HG02759 (cell line): ENCODE measurements around the gene PLXNB2.

ENCODE experiments used
- ATAC-seq: cut with Tn5 transposase; IDR thresholded peaks from one replicate; pipeline ENCODE4 v1.9.1; 2021; ENCODE audit warnings: mild to moderate bottlenecking, moderate library complexity; ENCODE audit not compliant: unreplicated experiment

Gene PLXNB2

DNA sequence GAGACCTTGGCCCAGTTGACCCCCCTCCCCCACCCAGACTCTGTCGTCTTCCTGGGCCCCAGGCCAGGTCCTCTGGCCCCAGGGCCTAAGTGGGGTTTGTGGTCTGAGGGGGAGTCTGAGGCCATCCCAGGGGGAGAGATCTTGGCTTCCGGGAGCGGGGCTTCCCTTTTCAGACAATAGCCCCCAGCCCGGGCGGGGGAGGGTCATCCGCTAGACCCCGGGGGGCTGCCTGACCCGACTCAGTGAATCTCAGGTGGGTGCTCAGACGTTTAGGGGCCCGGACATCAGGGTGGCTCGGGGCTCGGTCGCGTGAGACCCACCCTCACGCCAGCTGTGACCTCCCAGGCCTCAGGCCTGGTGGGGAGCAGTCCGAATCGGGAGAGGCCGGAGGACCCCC, 37.9 kb downstream of the PLXNB2 start:
- ATAC-seq: no peak

DNA sequence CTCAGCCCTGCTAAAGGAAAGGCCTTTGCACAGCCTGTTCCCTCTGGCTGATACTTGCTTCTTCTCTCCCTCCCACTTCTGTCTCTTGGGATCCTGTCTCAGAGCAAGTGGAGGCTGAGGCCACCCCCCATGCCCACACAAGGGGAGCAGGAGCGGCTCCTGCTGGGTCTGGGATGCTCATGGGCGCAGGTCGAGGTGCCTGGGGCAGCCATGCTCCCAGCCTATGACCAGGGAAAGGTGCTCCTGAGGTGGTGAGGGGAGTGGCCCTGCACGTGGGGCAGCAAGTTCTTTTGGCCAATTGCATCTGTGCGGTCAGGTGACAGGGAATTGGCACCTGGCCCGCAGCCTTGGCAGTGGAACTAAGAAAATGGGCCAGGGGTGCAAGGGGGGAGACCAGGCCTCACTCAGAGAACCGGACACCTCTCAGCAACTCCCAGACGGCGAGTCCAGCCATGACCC, 38.8 kb downstream of the PLXNB2 start:
- no peak for ATAC-seq

DNA sequence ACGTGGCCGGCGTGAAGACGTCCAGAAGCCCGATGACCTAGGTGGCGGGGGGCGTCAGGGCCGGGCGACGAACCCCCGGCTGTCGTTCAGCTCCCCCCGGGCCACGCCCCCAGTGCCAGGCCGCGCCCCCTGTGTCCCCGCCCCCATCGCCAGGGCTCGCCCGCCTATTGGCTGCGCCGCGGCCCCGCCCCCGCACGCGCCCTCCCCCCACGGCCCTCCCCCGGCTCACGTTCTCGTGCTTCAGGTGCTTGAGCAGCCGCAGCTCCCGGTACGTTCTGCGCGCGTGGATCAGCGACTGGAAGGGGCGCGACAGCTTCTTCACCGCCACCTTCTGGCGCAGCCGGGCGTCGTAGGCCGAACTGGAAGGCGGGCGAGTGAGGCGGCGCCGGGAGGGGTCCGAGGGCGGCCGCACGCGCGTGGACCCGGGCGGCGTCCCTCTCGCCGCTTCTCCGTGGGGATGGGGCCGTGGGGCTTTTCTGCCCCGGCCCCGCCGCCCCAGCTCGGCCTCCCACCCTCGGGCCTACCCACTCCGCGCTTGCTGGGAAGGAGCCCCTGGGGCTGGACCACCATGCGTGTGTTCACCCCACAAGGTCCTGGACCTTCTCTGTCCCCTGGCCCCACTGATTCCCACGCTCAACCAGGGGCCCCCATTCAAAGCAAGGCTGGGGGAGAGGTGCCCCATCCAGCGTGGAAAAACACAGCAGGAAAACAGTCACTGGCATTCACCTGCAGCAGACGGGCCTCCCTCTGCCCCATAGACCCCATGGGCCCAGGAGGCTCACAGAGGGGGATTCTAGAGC, 39.7 kb downstream of the PLXNB2 start:
- no peak for ATAC-seq

DNA sequence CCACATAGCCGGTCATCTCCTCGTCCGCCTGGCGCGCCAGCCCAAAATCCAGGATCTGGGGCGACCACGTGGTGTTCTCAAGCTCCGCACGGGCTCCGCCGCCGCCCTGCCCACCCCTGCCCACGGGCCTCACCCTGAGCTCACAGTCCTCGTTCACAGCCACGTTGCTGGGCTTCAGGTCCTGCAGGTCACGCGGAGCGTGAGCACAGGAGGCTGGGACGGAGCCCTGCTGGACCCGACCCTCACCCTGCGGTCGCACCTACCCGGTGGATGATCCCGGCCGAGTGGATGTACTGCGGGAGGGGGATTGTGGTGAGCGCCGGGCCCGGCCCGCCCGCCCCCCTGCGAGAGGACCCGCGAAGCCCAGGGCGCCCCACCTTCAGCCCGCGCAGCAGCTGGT, 40.5 kb downstream of the PLXNB2 start:
- no peak for ATAC-seq

DNA sequence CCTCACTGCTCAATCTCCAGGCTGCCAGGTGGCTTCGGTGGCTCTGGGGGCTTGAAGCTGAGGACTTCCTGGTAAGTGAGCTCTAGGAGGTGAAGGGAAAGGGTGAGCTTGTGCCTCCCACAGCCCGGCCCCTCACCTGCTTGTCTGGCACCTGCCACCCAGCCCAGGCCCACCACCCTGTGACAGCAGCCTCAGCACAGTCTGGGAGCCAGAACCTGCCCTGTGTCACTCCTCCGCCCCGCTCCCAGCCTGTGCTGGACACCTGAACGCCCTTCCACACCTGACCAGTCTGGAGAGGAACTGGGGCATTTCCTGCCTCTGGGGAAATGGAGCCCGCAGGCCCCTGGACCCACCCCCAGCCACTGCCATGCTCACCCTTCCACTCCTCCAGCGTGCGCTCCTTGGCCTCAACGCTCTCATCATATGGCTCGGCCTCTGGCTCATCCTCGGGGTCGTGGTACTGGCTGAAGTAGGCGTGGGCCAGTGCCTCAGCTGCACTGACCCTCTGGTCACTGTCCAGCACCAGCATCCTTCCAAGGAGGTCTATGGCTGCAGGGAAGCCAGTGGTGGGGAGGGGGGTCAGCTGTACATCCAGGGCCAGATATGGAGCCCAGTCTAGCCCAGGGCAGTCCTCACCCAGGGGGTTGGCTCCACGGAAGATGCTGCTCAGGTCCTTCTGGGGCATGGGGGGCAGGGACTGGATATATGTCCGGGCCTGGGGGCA, 42.3 kb downstream of the PLXNB2 start:
- no peak for ATAC-seq

DNA sequence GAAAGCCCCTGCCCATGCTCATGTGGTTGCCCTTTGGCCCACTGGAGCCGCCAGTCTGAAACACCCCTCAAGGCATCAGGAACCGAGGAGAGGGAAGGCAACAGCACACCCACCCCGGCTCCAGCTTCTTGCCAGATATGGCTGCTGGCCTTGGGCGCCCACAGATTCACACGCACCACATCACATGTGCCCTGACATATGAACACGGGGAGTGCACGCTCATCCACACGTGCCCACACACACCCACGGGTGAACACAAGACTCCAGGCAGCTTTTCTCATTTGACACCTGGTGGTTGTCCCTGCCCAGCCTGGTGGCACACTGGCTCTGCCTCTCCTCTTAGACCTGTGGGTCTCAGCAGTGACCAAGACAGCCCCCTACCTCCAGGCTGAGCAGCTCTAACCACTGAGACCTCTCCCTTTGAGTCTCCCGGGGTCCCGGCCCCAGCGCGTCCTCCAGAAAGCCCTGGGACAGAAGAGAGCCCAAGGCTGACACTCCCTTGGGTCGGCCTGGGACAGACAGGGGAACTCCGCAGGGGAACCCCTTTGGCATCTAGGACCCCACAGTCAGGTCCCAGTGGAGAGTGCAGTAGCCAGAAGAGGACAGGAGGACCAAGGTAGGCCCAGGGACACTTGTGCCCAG, 43.2 kb downstream of the PLXNB2 start:
- no peak for ATAC-seq

DNA sequence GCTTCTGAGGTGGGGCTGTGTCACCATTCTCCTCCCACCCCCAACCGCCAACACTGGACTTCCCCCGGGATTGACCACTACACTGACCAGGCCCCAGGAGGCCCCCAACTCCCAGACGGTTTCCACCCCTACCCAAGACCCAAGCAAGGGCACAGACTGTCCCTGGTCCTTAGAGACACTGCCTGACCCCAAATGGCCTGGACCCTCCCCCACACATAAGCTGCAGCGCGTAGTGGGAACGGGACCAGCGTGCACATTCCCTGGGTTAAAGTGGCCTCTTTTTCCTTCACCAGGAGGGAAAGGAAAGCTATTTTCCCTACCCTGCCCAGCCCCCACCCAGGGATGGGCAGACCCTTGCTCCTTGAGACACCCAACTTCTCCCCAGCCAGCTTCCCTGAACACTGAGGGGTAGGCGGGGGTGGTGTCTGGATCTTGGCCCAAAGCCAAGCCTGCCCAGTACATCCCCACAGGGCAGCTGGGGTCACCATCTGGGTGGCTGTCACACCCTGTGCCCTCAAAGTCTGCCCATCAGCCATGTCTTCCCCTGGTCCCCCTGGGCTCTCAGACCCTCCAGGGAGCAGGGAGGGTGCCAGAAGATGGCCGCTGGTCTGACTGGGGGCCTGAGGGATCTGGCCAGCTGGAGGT, 44.4 kb downstream of the PLXNB2 start:
- ATAC-seq: no peak

DNA sequence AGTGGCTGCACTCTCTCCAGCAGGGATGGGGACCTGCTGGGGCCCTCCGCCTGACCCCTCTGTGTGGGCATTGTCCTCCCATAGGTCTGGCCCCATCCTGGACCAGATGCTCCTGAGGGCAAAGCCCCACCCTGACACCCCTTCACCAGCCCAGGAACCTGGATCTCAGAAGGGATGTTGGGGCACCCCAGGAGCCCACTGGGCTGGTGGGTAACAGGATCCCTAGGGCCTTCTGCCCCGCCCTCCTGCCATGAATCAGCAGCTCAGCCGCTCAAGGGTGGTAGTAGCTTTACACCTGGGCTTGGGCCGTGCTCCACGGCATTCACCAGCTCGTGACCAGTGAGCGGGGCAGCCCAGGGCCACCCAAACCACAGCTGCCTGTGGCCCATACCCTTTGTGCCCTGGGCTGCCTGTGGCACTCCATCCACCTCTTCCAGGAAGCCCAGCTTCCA, 45.0 kb downstream of the PLXNB2 start:
- no peak for ATAC-seq

DNA sequence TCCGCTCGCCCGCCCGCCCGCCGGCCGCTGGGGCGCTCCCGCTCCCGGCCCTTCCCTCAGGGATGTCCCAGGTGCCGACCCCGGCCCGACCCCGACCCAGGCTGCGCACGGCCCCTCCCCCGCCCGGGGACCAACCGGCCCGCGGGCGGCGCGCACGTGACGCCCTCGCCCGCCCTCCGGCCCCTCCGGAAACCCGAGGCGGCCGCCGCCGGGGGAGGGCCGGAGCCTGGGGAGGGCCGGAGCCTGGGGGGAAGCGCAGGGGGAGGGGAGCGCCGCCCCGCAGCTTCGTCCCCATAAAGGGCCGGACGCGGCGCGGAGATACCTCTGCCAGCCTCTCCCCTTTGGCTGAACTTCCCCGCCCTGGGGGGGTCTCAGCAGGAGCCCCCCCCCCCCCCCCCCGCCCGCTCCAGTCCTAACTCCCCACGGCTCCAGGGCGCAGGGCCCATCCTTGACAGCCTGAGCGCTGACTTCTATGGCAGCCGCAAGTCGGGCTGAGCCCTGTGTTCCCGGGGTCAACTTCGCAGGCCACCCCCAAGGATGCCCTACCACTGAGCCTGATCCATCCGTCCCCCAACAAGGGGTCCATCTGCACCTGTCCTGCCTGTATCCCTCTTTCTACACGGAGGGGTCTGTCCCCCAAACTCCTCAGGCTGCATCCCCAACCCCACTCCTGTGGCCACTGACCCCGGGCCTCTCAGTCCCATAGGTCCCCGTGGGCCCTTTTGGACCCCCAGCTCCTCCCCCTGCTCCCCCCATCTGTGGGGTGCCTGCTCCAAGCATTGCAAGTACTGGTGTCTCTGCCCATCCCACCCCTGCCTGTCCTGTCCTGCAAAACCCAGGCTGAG, 45.6 kb downstream of the PLXNB2 start, which contains the start of gene MAPK12:
Gene MAPK12, minus strand, starts transcription at position 69 of the 845 bp plus-strand sequence. CDS start 174 bp downstream, outside the sequence.
- ATAC-seq: peak; percentile 68

DNA sequence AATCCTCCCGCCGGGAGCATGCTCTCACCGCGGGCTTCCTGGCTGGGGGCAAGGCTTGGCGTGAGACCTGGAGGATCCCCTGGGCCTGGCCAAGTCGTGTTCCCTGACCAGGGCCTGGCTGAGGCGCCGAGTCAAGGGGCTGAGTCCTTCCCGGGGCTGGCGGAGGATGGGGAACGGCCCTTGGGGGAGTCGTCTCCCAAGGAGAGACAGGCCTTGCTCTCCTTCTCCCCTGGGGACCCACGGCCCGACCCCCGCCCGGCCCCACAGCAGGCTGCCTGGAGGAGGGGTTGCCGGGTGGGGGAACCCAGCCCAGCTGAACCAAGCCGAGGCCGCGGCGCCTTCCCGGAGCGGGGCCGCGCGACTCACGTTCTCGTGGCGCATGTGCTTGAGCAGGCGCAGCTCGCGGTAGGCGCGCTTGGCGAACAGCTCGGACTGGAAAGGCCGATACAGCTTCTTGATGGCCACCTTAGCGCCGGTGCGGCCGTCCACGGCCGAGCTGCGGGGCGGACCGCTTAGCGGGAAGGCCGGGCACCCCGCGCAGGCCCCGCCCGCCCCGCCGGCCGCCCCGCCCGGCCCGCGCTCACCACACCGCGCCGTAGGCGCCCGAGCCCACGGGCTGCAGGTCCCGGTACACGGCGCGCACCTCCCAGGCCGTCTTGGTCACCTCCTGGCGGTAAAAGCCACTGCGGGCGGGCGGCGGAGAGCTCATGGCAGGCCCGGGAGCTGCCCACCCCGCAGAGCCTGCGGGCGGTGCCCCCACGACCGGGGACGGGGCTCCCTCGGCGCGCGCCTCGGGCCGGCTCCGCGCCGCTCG, 46.4 kb downstream of the PLXNB2 start:
- peak; percentile 43 for ATAC-seq

DNA sequence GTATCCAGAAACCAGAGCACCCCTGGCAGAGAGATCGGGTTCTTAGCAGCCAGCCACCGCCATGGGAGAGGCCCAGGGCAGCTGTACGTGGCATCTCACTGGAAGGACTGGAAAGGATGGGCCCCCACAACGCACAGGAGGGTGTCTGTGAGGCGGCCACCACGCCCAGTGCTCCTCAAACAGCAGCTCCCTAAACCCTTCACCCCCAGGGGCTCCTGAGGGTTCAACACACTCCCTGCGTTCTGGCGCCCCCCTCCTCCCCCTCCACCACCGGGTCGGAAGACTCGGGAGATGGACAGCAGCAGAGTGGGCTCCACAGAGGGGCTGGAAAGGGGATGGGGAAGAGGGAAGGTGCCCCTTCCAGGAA, 47.0 kb downstream of the PLXNB2 start:
- no peak for ATAC-seq

DNA sequence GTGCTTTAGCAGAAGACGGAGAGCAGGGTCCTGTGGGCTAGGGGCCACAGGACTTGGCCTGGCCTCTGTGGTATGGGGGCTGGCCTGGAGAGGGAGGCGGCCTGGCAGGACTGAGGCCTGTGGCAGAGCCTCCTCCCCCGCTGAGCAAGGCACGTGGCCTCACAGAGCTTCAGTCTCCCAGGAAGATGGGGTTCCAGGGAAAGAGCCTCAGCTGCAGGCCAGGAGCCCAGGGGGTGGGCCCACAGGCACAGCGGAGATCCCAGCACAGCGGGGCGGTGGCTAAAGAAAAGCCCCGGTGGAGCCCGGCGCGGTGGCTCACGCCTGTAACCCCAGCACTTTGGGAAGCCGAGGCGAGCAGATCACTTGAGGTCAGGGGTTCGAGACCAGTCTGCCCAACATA, 48.1 kb downstream of the PLXNB2 start:
- no peak for ATAC-seq

DNA sequence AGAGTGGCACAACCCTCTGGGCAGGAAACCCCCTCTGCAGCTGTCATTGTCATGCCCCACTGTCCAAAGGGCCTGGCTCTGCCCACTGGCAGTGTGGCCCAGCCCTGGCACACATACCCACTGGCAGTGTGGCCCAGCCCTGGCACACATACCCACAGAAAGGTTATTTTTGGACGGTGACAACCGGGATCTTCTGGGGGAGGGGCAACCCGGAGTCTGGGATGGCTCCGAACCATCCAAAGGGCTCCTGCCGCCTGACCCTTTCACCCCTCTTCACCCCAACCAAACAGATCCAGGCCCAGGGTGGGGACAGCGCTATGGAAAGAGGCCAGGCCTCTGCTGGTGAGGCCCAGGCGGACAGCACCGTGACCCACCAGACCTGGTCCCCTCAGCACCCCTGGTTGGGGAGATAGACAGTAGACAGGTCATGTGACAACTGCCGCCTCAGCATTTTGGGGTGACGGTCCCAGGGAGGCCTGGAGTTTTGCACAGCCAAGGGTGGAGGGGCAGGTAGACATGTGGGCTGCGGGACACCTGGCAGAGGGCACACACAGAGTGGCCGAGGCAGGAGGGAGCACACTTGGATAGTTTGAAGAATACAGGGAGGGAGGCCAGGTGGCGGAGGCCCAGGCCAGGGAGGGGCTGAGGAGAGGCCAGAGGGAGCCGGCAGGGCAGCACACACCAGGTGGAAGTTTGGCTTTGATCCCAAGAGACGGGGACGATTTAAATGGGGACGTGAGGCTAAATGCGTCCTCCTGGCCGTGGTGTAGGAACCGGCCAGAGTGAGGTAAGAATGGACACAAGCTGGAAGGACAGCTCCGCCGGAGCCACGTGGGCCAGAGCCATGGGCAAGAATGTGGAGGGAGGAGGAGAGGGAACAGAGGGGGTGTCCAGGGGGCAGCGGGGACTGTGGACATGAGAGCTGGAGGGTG, 48.8 kb downstream of the PLXNB2 start:
- no peak for ATAC-seq

DNA sequence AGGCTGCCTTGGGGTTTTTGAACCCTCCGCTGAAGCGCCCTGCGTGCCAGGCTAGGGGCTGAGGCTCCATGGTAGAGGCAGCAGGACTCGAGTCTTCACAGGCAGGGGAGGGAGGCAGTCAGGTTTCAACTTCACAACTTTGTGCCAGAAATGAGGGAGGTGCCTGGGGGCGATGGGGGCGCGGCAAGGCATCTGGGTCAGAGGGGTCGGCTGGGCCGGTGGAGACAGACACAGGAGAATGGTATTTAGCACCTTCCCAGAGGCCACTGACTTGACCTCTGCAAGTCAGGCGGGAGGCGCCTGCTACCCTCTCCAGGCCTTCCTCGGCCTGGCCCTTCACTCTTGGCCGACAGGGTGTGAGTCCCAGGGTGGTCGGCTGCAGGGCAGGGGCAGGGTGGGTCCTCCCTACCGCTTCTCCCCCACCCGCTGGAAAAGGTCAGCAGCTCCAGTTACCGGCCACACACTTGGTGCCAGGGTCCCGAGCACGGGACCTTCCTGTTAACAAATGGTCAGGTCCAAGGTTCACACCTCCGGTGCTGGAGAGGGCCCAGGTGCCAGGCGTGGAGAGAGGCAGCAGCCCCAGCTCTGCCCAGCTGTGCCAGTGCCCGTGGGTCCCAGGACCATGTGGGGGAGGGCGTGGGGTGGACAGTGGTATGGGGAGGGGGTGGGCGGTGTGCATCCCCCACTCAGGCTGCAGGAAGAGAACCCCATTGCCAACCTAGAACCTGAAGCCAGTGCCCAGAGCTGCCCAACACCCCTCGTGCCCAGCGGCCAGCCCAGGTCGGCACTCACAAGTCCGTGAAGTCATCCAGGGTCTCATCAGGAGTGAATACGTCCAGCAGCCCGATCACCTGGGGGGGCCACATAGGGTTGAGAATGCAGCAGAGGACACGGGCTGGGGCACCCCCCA, 49.7 kb downstream of the PLXNB2 start:
- no peak for ATAC-seq

DNA sequence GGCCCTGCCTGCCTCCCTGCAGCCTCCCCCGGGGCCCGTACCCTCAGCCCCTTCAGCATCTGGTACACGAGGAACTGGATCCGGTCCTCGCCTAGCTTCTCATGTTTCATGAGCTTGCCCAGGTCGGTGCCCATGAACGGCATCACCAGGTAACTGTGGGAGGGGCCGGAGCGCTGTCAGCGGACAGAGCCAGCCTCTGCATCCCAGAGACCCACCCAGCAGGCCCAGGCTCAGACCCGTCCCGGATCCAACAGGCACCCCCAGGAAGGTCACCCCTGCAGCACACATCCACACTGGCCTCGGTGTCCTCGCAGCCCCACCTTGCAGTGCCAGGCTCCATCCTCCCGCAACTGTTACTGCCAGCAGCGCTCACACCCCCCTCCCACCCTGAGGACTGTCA, 50.4 kb downstream of the PLXNB2 start:
- no peak for ATAC-seq

DNA sequence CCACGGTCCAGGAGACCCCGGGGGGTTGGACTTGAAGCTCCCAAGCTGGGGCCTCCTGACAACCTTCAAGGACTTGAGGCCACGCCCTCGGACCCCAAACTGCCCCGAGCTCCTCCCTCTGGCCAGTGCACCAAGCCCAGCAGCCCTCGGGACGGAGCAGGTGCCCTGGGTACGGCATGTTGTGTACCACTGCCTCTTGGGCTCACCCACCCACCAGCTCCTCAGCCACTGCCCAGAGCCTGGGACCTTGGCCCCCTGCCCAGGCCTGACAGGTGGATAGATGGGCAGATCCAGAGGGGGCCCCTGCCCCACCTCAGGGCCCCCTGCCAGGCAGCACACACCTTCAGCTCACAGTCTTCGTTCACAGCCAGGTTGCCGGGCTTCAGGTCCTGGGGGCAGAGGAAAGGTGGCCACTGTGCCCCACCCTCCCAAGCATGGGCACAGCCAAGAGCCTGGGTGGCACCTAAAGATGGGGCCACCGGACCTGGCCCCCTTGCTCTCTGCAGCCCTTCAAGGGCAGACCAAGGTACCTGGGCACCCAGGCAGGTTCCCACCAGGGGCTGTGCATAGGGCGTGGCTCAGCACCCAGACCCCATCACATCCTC, 51.1 kb downstream of the PLXNB2 start:
- no peak for ATAC-seq

DNA sequence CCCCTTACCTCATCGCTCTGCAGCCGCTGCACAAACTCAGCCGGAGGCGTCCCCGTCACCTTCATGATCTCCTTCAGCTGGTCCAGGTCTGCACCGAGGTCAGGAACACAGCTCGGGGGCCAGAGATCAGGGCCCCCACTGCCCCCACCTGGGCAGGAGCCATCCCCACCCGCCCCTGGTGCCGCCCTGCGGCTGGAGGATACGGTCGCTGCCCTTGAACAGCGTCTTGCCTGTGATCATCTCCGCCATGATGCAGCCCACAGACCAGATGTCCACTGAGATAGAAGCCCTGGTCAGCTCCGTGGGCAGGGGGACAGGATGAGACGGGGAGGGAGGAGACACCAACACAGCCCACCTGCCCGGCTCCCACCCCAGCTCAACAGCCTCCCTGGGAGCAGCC, 51.8 kb downstream of the PLXNB2 start:
- no peak for ATAC-seq
